SK-N-MC (cell line): Measurements from ENCODE around the gene FAXDC2.

Source experiments
- EZH2 ChIP-seq: fragments of 200-600 bp; sonication (generic); IDR thresholded peaks from one replicate; pipeline ENCODE4 v1.6.1; 2017; ENCODE audit warnings: antibody characterized with exemption
- POLR2AphosphoS5 ChIP-seq: IDR thresholded peaks from 2 replicates; pipeline ENCODE4 v1.6.1; 2012; ENCODE audit warnings: mild to moderate bottlenecking, low read depth, low read length, borderline replicate concordance

GRCh38 chr5:154770111-154770510 lies 80.3 kb downstream of the FAXDC2 start:
- TF ChIP-seq POLR2AphosphoS5 = no peak
- TF ChIP-seq EZH2 = no peak
